ENCODE measurements around the gene IRF9. TPM values are rescaled to one million over a fixed set of nuclear protein-coding genes. Genes with fewer than 3 reads are reported as not detected.

Gene IRF9
- total and polyA plus RNA-seq, 2 of the 13 experiments (the other 11 are each of a cell fraction or from before 2014, with no cell fraction given) = 14.9 to 49.7 TPM

GRCh38 chr14:24113379-24113800 is 47.7 kb upstream of the IRF9 start (continued):
- no peak for TF ChIP-seq ZC3H13 (CRISPR knock-in tag; IDR thresholded peaks at IDR 0.05)
- TF ChIP-seq, protein P1, sequence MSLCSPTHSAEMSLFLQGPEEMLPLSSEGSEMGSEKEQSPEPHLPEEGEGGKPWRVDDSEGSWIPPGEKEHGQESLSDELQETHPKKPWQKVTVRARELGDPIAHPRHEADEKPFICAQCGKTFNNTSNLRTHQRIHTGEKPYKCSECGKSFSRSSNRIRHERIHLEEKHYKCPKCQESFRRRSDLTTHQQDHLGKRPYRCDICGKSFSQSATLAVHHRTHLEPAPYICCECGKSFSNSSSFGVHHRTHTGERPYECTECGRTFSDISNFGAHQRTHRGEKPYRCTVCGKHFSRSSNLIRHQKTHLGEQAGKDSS (CRISPR knock-in tag; IDR thresholded peaks at IDR 0.05; ENCODE audit: borderline replicate concordance, low read depth) = no peak
- no peak for TF ChIP-seq ZNF230 (CRISPR knock-in tag; IDR thresholded peaks at IDR 0.05)
- no peak for TF ChIP-seq ETV6 (CRISPR knock-in tag; conservative IDR thresholded peaks at IDR 0.05)
- TF ChIP-seq, protein P2, sequence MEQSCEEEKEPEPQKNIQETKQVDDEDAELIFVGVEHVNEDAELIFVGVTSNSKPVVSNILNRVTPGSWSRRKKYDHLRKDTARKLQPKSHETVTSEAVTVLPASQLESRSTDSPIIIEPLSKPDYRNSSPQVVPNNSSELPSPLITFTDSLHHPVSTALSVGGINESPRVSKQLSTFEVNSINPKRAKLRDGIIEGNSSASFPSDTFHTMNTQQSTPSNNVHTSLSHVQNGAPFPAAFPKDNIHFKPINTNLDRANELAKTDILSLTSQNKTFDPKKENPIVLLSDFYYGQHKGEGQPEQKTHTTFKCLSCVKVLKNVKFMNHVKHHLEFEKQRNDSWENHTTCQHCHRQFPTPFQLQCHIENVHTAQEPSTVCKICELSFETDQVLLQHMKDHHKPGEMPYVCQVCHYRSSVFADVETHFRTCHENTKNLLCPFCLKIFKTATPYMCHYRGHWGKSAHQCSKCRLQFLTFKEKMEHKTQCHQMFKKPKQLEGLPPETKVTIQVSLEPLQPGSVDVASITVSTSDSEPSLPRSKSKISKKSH (CRISPR knock-in tag; IDR thresholded peaks at IDR 0.05; ENCODE audit: borderline replicate concordance) = no peak
- no peak for TF ChIP-seq TARDBP (CRISPR knock-in tag; IDR thresholded peaks at IDR 0.05)
- TF ChIP-seq KDM4B (CRISPR knock-in tag; IDR thresholded peaks at IDR 0.05) = no peak
- no peak for TF ChIP-seq ZNF503 (CRISPR knock-in tag; IDR thresholded peaks at IDR 0.05)
- TF ChIP-seq ATF7 (IDR thresholded peaks at IDR 0.05) = no peak
- TF ChIP-seq ATF7 (CRISPR knock-in tag; IDR thresholded peaks at IDR 0.05) = no peak
- TF ChIP-seq POLR2A (IDR thresholded peaks at IDR 0.05; ENCODE audit: insufficient read depth in 1 of 2, low read depth in 2 of 2, low read length in 2 of 2) = no peak
- TF ChIP-seq DMAP1 (CRISPR knock-in tag; IDR thresholded peaks at IDR 0.05) = no peak
- TF ChIP-seq CAMTA2 (CRISPR knock-in tag; IDR thresholded peaks at IDR 0.05; ENCODE audit: borderline replicate concordance) = no peak; the same call in 1 of the 2 replicates
- TF ChIP-seq ZSCAN22 (CRISPR knock-in tag; IDR thresholded peaks at IDR 0.05) = no peak
- TF ChIP-seq KLF12 (CRISPR knock-in tag; IDR thresholded peaks at IDR 0.05; ENCODE audit: borderline replicate concordance) = no peak
- TF ChIP-seq ZNF513 (CRISPR knock-in tag; conservative IDR thresholded peaks at IDR 0.05) = peak; percentile 91; the same call in 1 of the 2 replicates
- TF ChIP-seq MED13 (CRISPR knock-in tag; IDR thresholded peaks at IDR 0.05) = no peak
- TF ChIP-seq PATZ1 (CRISPR knock-in tag; IDR thresholded peaks at IDR 0.05) = no peak
- TF ChIP-seq EHMT2 (IDR thresholded peaks at IDR 0.05; ENCODE audit: borderline replicate concordance, low read depth, low read length) = no peak
- TF ChIP-seq SMC3 (IDR thresholded peaks at IDR 0.05; ENCODE audit: low read length) = no peak

Measured in HepG2 (cell line).